GM21528 (cell line): Measurements from ENCODE around the gene RNF39.
"Not testable (repeated sequence)": the region's sequence is repeated elsewhere in the genome, so short reads cannot be mapped to it uniquely, and the experiment has no call there.

ENCODE experiments used
- ATAC-seq: cut with Tn5 transposase; IDR thresholded peaks from one replicate; pipeline ENCODE4 v1.9.1; 2021; ENCODE audit warnings: mild to moderate bottlenecking, moderate library complexity; ENCODE audit not compliant: unreplicated experiment, low FRiP score

Gene RNF39, protein sequence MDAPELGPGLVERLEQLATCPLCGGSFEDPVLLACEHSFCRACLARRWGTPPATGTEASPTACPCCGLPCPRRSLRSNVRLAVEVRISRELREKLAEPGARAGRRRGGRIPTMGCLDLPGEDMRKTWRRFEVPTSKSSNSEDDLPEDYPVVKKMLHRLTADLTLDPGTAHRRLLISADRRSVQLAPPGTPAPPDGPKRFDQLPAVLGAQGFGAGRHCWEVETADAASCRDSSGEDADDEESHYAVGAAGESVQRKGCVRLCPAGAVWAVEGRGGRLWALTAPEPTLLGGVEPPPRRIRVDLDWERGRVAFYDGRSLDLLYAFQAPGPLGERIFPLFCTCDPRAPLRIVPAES

DNA sequence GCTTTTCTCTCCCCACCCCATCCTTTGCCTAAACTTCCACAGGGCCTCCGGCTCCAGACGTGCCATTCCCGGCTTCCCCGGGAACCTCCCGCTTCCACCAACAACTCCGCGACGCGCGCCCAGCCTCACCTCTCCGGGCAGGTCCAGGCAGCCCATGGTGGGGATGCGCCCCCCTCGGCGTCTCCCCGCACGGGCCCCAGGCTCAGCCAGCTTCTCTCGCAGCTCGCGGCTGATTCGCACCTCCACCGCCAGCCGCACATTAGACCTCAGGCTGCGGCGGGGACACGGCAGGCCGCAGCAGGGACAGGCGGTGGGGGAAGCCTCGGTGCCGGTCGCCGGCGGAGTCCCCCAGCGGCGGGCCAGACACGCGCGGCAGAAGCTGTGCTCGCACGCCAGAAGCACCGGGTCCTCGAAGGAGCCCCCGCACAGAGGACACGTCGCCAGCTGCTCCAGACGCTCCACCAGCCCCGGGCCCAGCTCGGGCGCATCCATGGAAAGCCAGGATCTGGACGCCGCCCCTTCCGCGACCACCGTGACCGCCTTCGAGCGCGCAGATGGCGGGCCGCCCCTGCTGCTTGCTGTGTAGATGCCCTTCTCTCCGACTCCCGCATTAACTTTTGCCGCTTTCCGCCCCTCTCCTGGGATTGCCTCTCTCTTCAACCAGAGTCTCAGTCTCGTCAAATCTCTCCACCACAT is at the start of gene RNF39:
Gene RNF39, minus strand, starts transcription at position 676 of the 696 bp plus-strand sequence. Its CDS starts 184 bp downstream, at position 492.
- ATAC-seq: no peak

DNA sequence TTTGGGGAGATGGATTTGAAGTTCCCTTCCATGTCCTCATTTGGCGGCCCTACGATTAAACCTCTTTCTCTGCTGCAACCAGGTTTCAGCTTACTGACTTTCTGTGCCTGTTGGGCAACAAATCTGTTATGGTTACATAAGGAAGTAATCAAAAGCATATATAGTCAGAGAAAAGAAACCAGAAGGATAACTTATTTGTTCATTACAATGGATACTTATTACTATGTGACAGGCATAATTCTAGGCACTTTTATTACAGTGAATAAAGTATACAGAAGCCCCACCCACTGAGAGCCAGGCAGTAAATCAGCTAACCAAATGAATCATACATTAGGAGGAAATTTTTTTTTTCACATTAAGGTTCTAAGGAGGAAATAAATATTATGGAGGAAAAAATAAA is 46.9 kb upstream of the RNF39 start:
- ATAC-seq: no peak

DNA sequence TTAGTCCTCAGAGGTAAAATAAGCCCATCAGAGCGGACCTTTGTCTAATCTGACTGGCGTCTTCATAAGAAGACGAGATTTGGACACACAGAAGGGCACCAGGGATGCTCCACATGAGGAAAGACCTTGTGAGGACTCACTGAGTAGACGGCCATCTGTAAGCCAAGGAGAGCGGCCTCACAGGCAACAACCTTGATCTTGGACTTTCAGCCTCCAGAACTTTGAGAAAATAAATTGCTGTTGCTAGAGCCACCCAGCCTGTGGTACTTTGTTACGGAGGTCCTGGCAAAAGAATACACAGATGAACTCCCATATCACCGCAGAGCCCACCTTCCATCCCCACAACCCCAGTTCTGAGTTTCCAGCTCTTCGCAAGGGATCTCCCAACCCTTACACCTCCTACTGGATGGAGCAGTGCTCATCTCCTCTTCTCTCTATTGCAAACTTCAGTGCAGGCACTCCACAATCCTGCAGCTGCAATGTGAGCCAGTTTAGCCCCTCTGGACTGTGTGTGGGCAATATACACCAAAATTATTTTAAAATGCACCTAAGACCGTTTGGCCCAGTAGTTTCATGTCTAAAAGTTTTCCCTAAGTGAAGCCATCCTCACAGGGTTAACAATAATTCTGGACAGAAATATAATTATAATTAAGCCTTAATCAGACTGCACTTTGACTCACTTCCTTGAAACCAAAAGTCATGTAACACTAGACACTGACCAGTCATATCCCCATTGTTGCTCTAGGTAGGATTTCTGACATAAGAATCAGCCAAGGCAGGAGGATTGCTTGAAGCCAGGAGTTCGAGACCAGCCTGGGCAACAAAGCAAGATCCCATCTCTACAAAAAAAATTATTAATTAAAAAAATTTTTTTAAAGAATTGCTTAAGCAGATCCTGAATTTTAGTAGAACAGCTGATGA is 46.1 kb upstream of the RNF39 start:
- no peak for ATAC-seq

DNA sequence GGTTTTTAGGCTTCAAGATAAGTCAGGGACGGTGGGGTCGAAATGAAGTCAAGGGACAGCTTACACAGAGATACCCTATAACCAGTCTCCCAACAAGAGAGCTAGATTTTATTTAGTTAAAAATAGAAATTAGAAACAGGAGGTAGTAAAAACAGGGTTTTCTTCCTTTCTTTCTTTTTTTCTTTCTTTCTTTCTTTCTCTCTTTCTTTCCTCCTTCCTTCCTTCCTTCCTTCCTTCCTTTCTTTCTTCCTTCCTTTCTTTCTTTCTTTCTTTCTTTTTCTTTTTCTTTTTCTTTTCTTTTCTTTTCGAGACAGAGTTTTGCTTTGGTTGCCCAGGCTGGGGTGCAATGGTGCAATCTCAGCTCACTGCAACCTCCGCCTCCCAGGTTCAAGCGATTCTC is 43.1 kb upstream of the RNF39 start:
- ATAC-seq: not testable (repeated sequence)

DNA sequence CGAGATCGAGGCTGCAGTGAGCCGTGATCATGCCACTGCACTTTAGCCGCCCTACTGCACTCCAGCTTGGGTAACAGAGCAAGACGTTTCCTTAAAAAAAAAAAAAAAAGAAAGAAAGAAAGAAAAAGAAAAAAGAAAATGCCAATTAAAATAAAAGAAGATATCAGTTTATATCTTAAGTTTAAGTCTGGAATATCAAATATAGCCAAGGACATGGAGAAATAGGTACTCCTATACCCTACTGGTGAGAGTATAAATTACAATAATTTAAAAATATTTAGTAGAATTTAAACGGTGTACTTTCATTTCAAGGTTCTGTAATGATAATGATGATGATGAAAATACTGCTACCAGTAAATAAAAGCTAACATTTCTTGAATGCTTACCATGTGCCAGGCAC is 41.2 kb upstream of the RNF39 start:
- ATAC-seq: no peak

DNA sequence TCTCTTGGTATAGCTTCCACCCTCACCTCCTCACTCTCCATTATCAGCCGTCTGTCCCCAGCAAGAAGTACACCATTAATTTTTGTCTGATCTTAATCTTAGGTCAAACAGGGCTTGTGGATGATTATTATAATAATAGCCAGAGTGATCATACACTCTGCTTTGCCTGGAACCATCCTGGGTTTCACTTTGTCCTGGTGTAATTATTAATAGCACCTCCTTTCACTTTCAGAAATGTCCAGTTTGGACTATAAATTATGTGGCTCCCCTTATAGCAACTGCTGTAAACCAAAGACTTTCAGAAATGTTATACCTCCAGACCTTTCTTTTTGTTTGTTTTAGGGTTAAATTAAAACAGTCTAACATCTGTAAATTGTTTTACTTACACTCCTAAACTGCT is 38.3 kb upstream of the RNF39 start:
- ATAC-seq: no peak

DNA sequence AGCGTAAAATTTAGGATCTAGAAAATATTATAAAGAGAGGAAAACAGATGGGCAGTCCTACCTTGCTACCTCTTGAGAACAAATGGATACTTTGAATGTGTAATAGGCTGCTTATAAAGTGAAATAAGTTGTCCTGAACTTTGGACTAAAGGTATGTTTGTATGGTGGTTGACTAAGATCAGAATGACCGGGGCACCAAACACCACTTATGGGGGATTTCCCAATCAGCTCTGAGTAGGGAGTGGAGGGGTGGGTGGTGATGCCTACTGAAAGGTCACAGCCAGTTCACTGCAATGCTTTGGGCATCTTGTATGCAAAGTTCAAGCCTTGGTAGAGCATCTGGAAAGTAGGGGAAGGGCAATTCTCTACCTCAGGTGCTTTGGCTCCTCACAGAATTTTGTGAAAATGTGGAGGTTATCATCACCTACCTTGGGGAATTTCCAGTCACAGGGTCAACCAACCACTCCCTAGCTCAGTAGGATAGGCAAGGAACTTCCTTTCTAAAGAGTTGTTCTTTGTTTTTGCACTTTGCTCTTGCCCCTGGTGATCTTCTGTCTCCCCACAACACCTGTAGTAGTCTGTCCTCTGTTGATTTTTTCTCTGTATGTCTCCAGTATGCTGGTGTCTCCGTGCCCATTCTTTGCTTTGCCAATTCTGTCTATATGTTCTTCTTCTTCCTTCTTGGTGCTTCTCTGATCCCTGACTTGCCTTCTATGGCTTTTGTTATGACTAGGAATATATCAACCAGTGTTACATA is 37.6 kb upstream of the RNF39 start, which contains the start of gene TRIM31:
Gene TRIM31, minus strand, starts transcription at position 88 of the 757 bp plus-strand sequence. CDS start 285 bp downstream, outside the sequence.
- no peak for ATAC-seq

DNA sequence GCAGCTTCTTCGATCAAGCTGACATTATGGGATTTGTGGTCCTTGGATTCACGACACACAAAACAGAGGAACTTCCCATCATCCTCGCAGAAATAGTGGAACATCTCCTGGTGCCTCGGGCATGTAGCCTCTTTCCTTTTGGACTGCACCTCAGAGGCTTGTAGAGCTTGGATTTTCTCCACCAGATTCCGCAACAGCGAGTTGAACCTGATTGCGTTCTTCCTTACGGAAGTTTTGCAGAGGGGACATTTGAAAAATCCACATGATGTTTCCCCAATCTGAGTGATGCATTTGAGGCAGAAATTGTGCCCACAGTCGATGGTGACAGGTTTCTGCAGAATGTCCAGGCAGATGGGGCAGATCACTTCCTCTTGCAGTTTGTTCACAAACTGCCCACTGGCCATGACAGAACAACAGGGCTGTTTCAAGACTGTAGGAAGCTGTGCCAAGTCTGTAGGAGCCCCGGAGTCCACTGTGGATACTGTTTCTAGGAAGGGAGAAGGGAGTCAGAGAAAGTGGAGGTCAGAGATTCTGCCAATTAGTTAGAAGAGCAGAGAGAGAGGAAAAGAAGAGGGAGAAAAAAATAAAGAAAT is 36.9 kb upstream of the RNF39 start:
- no peak for ATAC-seq

DNA sequence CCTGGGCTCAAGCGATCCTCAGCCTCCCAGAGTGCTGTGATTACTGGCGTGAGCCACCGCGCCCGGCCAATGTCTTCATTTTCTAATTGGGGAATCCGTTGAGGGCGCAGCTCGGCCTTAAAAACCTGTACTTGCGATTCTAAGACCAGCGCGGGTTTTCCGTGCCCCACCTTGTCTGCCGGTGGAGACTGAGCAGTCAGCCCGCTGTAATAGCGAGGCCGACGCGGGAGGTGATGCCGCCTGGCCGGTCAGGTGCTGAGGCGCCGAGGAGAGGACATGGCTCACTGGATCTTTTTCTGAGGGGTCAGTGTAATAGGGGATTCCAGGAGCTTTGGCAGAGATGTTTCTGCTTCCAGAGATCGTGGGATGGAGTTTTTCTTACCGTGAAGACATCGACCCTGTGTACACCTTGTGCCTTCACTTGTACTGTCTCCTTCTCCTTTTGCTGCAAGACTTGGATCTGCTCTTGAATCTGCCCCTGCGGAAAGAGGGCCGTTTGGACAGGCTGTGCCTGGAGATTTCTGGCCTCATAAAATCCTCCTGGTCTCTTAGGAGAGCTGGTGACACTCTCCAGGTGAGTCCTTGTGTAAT is 35.8 kb upstream of the RNF39 start:
- no peak for ATAC-seq

DNA sequence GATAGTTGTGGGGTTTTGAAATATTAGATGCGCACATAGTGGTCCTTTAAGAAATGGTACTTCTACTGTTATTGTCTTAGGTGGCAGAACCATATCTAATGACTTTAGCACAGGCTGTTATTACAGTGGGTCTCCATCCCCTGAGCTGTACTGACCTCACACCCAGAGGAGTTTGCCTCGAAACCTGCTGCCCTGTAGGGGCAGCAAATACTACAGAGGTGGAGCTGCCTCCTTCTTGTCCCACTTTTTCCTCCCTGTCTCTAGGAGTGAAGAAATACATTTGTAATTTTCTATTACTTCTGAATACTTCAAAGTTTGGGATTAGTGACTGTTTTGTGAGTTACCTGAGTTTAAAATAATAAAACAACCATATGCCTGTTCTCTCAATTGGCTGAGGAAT is 29.1 kb upstream of the RNF39 start:
- no peak for ATAC-seq

DNA sequence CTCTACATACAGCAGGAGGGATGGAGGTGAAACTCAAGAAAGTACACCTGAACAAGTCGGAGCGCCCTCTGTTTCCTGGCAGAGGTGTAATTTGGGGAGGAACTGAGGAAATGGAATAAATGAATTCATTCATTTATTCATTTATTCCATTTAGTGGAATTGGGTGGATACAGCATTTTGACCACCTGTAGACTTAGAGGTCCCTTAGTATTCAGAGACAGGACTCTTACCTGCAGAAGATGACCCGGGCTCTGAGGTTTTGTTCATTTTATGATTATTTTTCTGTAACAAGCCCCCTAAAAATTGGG is 28.3 kb upstream of the RNF39 start:
- no peak for ATAC-seq

DNA sequence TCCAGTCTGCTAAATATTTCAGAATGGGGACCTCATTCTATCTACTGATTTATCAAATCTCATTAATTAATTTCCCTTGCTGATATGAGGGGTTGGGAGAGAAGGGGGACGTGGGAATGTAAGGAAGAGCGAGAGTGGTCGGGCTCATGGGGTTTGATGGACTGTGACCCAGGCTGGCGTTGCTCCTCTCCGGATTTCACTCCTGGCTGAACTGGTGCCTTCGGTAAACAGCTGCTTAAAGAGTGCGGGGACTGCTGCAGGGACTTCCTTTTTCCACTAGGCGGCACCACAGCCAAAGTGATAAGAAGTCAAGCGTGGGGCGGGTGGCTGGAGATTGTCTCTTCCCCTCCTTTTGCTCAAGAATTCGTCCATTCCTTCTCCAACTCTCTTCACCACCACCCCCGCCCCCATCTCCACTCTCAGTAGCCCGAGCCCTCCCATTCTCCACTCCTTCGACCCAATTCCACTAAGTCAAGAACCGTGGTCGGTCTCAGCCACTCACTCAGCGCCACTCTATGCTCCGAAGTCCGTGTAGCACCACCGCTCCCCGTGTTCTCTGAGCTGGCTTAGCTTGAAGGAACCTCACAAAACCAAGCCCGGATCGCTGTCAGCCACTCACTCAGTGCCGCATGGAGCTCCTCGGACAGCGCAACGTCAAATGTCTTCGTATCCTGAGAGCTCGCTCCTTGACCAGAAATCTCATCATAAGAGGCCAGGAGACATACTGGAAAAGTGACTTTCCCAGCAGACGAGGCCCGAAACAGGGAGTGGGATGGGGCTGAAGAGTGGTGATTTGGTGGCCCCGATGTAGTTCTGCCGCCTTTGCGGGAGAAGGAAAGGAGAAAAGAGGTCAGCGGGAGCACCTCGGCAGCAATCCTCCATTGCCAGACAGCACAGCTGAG is 27.7 kb upstream of the RNF39 start:
- no peak for ATAC-seq

DNA sequence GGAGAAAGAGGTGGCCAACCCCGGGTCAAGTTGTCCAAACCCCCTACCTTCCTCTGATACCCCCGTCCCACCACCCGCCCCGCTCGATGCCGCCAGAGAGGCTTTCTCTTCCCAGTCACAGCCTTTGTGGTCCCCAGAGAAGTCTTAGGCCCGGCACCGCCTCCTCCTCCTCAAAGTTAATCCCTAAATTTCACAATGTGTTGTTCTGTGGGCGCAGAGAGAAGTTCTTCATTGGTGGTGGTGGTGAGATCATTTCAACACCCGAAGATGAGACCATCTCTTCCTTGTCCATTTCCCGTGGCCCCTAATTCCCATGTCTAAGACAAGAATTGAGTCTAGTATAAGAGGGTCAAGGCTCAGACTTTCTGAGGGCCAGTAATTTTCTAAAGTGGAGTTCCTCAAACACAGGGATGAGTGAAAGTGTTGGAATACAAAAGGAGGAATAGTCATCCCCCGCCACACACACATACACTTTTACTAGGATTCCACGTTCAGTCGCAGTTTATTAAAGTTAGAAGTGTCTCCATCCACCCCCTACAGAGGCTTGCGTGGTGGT is 26.9 kb upstream of the RNF39 start:
- ATAC-seq: no peak

DNA sequence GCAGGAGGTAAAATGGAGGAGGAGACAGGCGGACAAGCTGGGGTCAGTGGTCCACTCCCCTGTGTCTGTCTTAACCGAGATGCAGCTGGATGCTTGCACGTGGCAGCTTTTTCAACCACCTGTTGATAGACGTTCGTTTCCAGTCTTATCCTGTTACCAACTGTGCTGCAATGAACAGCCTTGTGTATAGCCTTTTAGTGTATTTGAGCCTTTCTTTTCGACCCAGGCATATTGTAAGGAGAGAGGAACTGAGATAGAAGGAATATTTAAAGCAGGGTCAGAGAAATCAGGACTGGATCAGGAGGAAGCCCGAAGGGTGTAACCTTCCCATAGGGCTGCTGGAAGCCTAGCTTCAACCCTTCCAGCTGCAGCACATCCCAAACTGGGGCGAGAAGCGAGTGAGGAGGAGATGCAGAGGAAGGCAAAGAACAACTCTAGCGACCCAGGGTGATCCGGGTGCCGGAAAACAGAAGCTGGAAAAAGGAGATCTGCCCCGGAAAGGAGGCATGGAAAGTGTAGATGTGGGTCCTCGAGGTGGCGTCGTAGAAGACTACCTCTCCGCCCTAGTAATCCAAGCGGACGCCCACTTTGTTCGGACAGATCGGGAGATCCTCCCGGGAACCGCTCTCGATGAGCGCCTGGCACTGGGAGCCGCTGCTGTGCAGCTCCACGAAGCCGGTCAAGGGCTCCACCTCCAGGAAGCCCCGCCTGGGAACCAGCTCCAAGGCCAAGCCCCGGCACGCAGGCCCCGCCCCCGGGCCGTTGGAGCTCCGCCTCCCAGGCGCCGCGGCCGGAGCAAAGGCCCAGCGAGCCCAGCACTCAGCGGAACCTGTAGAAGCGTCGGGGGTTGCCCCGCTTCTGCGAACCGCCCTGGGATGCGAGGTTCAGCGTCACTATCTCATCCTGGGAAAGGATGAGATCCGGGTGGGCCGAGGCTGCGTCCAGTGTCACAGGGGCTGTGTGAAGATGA is 26.2 kb upstream of the RNF39 start:
- ATAC-seq: peak; percentile 66

DNA sequence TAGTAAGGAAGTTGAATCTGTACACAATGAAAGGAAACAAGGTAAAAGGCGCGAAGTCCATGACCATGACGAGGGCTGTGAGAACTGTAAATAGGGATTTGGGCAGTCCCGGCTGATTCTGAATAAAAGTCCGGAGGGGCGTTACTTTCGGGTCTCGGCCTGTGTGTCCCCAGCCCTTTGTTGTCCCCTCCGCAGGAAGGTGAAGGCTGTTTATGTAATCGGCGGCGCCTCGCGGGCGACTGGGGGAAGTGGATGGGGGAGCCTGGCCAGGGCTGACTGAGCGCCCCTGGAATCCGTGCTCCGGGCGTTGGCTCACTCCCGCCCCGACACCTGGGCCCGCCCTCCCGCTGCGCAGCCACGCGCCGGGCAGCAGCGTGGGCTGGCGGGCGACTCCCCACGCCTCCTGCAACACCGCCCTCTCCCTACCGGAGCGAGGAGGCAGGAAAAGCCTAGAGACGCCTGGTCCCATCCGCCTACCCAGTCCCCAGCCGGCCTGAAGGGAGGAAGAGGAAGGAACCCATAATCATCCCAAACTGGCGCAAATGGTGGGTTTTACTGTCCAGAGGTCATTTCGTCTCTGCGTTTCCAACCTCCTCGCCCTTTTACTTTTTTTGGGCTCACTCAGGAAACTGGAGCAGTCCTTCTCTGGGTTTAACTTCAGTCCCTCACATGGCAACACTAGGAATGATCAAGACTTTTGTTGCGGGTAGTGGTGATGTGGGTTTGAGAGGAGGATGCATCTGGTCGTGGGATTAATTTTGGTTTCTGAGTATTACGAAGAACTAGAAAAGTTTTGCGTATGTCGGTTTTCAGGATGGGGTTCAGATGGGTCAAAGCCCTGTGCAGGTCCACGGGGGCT is 25.2 kb upstream of the RNF39 start:
- ATAC-seq: no peak

DNA sequence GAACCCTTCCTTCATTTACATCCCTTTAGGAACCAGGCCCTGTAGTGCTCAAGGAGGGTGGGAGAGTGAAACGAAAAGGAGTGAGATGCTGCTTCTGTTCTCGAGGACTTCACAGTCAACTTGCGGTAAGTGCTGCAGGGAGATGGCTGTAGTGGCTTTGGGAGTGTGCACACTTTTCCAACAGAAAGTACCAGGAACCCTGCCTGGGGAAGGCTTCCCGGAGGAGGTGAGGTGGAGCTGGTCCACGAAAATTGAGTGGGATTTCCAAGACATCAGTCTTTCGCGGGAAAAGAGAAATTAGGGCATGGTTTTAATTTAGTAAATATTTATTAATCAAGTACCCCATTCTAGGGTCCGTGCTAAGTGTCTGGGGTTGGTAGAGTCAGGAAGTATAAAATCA is 24.6 kb upstream of the RNF39 start:
- ATAC-seq: no peak
